CD4-positive, alpha-beta T cell treated with Interferon gamma for 1 hour (primary cell): Measurements from ENCODE around the gene SLC12A9.

Experiments used
- DNase-seq: peaks from one replicate; pipeline ENCODE4 v3.0.0-alpha.2; 2020

The SLC12A9 gene

DNA sequence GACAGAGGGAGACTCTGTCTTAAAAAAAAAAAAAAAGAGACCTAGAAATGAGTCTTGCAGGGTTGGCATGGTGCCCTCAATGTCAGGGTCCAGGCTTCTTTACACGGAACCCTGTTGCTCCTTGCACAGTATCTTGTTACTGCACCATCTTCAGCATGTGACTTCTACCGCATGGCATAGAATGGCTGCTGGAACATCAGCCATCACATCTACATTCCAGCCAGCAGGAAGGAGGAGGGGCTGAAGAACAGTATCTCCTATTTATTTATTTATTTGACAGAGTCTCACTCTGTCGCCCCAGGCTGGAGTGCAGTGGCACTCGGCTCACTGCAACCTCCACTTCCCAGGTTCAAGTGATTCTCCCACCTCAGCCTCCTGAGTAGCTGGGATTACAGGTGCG, 46.9 kb downstream of the SLC12A9 start:
- DNase-seq, result no peak

DNA sequence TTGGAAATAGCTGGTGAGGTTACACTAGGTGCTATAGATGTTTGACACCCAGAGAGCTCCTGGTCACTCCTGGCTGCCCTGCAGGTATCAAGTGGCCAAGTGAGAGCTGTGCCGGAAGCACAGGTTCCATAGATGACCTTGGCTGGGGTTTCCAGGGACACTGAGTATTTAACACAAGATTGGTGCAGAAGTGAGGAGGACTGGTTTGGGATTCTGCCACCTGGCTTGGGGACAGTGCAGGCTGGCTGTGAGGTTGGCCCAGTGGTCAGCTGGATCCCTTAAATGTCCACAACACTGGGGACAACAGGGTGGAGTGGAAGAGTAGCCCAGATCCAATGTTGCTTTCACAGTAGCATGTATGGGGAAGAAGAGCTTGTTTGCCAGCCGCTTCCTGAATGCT, 48.5 kb downstream of the SLC12A9 start:
- no peak for DNase-seq

DNA sequence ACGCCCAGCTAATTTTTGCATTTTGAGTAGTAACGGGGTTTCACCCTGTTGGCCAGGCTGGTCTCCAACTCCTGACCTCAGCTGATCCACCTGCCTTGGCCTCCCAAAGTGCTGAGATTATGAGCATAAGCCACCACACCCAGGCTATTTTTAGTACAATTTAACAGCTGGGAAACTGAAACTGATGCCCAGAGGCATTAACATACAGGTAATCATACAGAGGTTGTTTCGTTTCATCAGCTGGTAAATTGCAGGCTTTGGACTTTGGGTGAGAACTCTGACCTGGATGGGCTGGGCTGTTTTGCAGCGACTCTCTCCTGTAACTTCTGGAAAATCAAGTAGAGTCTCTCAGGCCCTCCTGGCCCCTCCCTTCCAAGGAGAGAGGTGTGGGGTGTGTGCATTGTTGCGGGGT, 49.4 kb downstream of the SLC12A9 start:
- no peak for DNase-seq

DNA sequence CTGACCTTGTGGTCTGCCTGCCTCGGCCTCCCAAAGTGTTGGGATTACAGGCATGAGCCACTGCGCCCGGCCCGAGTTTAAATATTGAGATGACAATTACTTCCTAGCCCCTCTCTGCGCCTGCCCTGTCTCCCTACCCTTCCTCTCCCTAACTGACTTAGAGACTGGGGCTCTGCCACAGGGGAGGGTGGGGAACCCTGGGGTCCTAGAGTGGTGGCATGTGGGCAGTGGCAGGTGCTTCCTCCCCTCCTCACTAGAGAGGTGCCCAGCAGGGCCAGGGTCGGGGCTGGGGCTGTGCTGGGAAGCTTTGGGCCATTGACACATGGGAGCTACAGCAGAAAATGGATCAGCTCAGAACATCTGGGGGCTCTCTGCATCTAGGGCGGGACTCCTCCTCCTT, 50.1 kb downstream of the SLC12A9 start:
- DNase-seq, result no peak

DNA sequence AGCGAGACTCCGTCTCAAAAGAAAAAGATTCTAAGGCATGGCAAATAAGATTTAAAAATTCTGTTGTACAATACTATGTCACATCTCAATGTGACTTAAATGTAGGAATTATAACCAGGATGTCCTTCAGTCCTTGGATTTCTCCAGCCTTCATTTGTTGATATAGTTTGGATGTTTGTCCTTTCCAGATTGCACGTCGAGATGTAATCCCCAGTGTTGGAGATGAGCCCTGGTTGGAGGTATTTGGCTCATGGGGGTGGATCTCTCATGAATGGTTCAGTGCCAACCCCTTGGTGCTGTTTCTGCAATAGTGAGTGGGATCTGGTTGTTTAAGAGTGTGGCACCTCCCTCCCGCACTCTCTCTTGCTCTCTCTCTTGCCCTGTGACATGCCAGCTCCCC, 56.0 kb downstream of the SLC12A9 start:
- no peak for DNase-seq

- peak; percentile 43 for DNase-seq
Measured at GRCh38 chr7:100910443-100910842, 57.9 kb downstream of the SLC12A9 start.

GRCh38 chr7:100911484-100911883, 59.0 kb downstream of the SLC12A9 start:
- DNase-seq, result no peak

- no peak for DNase-seq
Measured at GRCh38 chr7:100914208-100914878, 61.8 kb downstream of the SLC12A9 start.

DNA sequence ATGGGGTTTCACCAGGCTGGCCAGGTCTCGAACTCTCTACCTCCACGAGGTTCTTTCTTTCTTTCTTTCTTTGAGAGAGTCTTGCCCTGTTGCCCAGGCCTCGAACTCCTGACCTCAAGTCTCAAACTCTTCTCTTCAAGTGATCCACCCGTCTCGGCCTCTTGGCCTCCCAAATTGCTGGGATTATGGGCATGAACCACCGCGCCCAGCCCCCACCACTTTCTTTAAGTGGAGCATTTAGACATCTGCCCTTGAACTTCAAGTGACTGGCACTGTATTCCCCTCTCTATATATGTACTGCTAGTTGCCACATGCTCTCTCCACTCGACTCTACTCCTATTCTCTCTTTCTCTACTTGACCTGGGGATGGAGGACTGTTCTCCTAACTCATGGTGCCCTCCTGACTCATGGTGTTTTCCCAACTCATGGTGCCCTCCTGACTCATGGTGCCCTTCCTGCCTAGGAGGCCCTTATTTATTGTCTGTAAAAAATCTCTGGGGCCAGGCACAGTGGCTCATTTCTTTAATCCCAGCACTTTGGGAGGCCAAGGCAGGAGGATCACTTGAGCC, 62.5 kb downstream of the SLC12A9 start:
- DNase-seq, result peak; percentile 49
